ENCODE measurements around the gene SLC25A10. TPM values are rescaled to one million over a fixed set of nuclear protein-coding genes. Genes with fewer than 3 reads are reported as not detected.

SLC25A10 gene
- total RNA-seq, 1 experiment from 2014 or later: 30.9 TPM

GRCh38 chr17:81673561-81674258 is 38.4 kb upstream of the SLC25A10 start:
- H3K23ac ChIP-seq (ENCODE audit: insufficient read length, low read depth, low read length): no peak overlapping the region
- H3K9me3 Mint-ChIP-seq: no peaks in the 10 kb centered on the region
- H3K56ac ChIP-seq (ENCODE audit: insufficient read length, low read depth, low read length): no peak overlapping the region
- no peak overlapping the region for H4K8ac ChIP-seq (replicated peaks; ENCODE audit: insufficient read length, low read depth, low read length)
- no peaks in the 10 kb centered on the region for H3K9me3 ChIP-seq (ENCODE audit: control insufficient read depth, low read depth, low read length)
- no peaks in the 10 kb centered on the region for H4K20me1 ChIP-seq (ENCODE audit: control insufficient read depth, insufficient read depth, insufficient read length)
- H2BK15ac ChIP-seq (ENCODE audit: low read depth, low read length): no peak overlapping the region
- no peaks in the 10 kb centered on the region for H3K23me2 ChIP-seq (ENCODE audit: insufficient read length, low read depth, low read length, poor library complexity, severe bottlenecking)
- no peak overlapping the region for H4K5ac ChIP-seq (ENCODE audit: insufficient read length, low read depth, low read length)
- H3K4me3 Mint-ChIP-seq: no peak overlapping the region
- no peak overlapping the region for H2BK12ac ChIP-seq (ENCODE audit: insufficient read length, low read depth, low read length)
- H3K79me1 ChIP-seq (ENCODE audit: insufficient read depth, low read depth, low read length, poor library complexity, severe bottlenecking): peaks cover 6% of the 10 kb centered on the region
- H3K36me3 Mint-ChIP-seq (ENCODE audit: insufficient read depth in 1 of 3, low read depth in 3 of 3): peaks cover 31 to 59% (median 55%) of the 10 kb centered on the region in 3 experiments; a peak in 6 of 7 replicates
- no peak overlapping the region for H3K4ac ChIP-seq (ENCODE audit: low read depth, low read length)
- H3K27me3 ChIP-seq (ENCODE audit: insufficient read depth, low read length): no peaks in the 10 kb centered on the region
- no peak overlapping the region for H3T11ph ChIP-seq (ENCODE audit: low read length)
- no peak for DNase-seq
- no CpG with 5 or more reads among the region's 18 CpGs for WGBS (ENCODE audit: extremely low coverage, insufficient read length, low lambda C conversion rate)
- no peak overlapping the region for H2BK5ac ChIP-seq (ENCODE audit: insufficient read length, low read length)
- no peak overlapping the region for H2AK5ac ChIP-seq (ENCODE audit: insufficient read length, low read length)
- H3K14ac ChIP-seq (ENCODE audit: insufficient read depth, low read length): no peak overlapping the region
- H3K27ac ChIP-seq (ENCODE audit: insufficient read length, low read depth, low read length): no peak overlapping the region
- H3K27ac Mint-ChIP-seq: peak overlapping the region in 1 of 3 experiments; percentile 84; a peak in 1 of 7 replicates
- no peaks in the 10 kb centered on the region for H3K4me1 ChIP-seq (ENCODE audit: insufficient read depth, low read length)
- no peak overlapping the region for H3K18ac ChIP-seq (ENCODE audit: insufficient read length, low read depth, low read length)
- H2BK120ac ChIP-seq (ENCODE audit: low read depth, low read length, poor library complexity, severe bottlenecking): no peak overlapping the region
- no peaks in the 10 kb centered on the region; the same call in 1 of the 2 replicates for H3K27me3 Mint-ChIP-seq (ENCODE audit: low read depth)
- H3K4me1 Mint-ChIP-seq: peaks cover 0 to 2% of the 10 kb centered on the region in 2 experiments; a peak in 1 of 4 replicates
- H3K4me2 ChIP-seq (ENCODE audit: insufficient read depth, insufficient read length, low read length): no peak overlapping the region
- no peaks in the 10 kb centered on the region for H3K79me2 ChIP-seq (ENCODE audit: insufficient read depth, low read length)
- TF ChIP-seq, protein P1, sequence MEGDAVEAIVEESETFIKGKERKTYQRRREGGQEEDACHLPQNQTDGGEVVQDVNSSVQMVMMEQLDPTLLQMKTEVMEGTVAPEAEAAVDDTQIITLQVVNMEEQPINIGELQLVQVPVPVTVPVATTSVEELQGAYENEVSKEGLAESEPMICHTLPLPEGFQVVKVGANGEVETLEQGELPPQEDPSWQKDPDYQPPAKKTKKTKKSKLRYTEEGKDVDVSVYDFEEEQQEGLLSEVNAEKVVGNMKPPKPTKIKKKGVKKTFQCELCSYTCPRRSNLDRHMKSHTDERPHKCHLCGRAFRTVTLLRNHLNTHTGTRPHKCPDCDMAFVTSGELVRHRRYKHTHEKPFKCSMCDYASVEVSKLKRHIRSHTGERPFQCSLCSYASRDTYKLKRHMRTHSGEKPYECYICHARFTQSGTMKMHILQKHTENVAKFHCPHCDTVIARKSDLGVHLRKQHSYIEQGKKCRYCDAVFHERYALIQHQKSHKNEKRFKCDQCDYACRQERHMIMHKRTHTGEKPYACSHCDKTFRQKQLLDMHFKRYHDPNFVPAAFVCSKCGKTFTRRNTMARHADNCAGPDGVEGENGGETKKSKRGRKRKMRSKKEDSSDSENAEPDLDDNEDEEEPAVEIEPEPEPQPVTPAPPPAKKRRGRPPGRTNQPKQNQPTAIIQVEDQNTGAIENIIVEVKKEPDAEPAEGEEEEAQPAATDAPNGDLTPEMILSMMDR (conservative IDR thresholded peaks at IDR 0.05): no peak
- no peak overlapping the region for H2BK20ac ChIP-seq (ENCODE audit: low read depth, low read length, poor library complexity, severe bottlenecking)
- H2AFZ ChIP-seq (ENCODE audit: low read length): no peak overlapping the region
- H3K9ac ChIP-seq (ENCODE audit: extremely low read depth, insufficient read length, low read length): no peak overlapping the region
- no peak overlapping the region for H4K91ac ChIP-seq (ENCODE audit: insufficient read length, low read depth, low read length)
